SK-N-SH (cell line): ENCODE data around the gene RSPO4. TPM values are rescaled to one million over a fixed set of nuclear protein-coding genes. Genes with fewer than 3 reads are reported as not detected.

Experiments used
- CTCF ChIA-PET: fragments of 300-600, 350-600 bp; formaldehyde crosslinking; extraction: SDS; loops from one replicate; lab custom pipeline; 2021; lab: Yijun Ruan, JAX
- POLR2A ChIA-PET: fragments of 350-600 bp; sonication (Branson Sonifier 250); formaldehyde crosslinking; extraction: SDS; loops from one replicate; lab custom pipeline; 2020; ENCODE audit warnings: antibody characterized with exemption, inconsistent platforms; lab: Yijun Ruan, JAX
- DNase-seq: peaks from one replicate; pipeline ENCODE4 v3.0.0; 2012
- H2AFZ ChIP-seq: fragments of 200-600 bp; sonication (generic); 2 replicates; pipeline ENCODE4 v1.8.1; 2016; ENCODE audit warnings: antibody characterized with exemption, mild to moderate bottlenecking, low read depth
- H3F3A ChIP-seq: fragments of 200-600 bp; sonication (generic); replicated peaks from 2 replicates; pipeline ENCODE3; 2016; ENCODE audit warnings: antibody characterized with exemption, mild to moderate bottlenecking; ENCODE audit not compliant: insufficient read depth
- H3K27ac ChIP-seq, 2 experiments: fragments of 200-500 bp in 1 of 2; fragments of 200-600 bp in 1 of 2; sonication (Bioruptor generic) in 1 of 2; sonication (generic), shearing (Covaris generic) in 1 of 2; 2 replicates each; pipeline versions ENCODE4 v1.5.1 to v1.6.1; 2014 to 2016; ENCODE audit warnings: low read depth in 2 of 2, inconsistent platforms in 1 of 2, low read length in 1 of 2, mild to moderate bottlenecking in 1 of 2, mixed read lengths in 1 of 2
- H3K27me3 ChIP-seq: fragments of 200-600 bp; sonication (generic), shearing (Covaris generic); 2 replicates; pipeline ENCODE4 v1.6.1; 2016; ENCODE audit warnings: mixed run types; ENCODE audit not compliant: insufficient read depth
- H3K36me3 ChIP-seq, 2 experiments: fragments of 200-500 bp in 1 of 2; fragments of 200-600 bp in 1 of 2; sonication (Bioruptor generic) in 1 of 2; sonication (generic) in 1 of 2; replicated peaks in 1 of 2; 2 replicates each; pipeline versions ENCODE3 to v1.5.1; 2014 to 2016; ENCODE audit warnings: low read length in 1 of 2, mild to moderate bottlenecking in 1 of 2; ENCODE audit not compliant: insufficient read depth in 2 of 2, control insufficient read depth in 1 of 2
- H3K4me1 ChIP-seq, 2 experiments: fragments of 200-500 bp in 1 of 2; fragments of 200-600 bp in 1 of 2; sonication (Bioruptor generic) in 1 of 2; sonication (generic), shearing (Covaris generic) in 1 of 2; 2 replicates each; pipeline versions ENCODE4 v1.5.1 to v1.6.1; 2014 to 2016; ENCODE audit warnings: low read depth in 1 of 2, low read length in 1 of 2, mixed run types in 1 of 2; ENCODE audit not compliant: insufficient read depth in 2 of 2, control insufficient read depth in 1 of 2
- H3K4me2 ChIP-seq: fragments of 200-600 bp; sonication (generic), shearing (Covaris generic); 2 replicates; pipeline ENCODE4 v1.6.1; 2017; ENCODE audit warnings: mixed run types
- H3K4me3 ChIP-seq, 2 experiments: fragments of 200-500 bp in 1 of 2; fragments of 200-600 bp in 1 of 2; sonication (Bioruptor generic) in 1 of 2; sonication (generic), shearing (Covaris generic) in 1 of 2; 2 replicates each; pipeline versions ENCODE4 v1.5.1 to v1.8.1; 2014 to 2016; ENCODE audit warnings: low read depth in 2 of 2, inconsistent platforms in 1 of 2, low read length in 1 of 2, mild to moderate bottlenecking in 1 of 2, mixed read lengths in 1 of 2, moderate library complexity in 1 of 2
- H3K79me2 ChIP-seq: fragments of 200-600 bp; sonication (generic); 2 replicates; pipeline ENCODE4 v1.8.1; 2017; ENCODE audit warnings: mild to moderate bottlenecking; ENCODE audit not compliant: insufficient read depth
- H3K9ac ChIP-seq: fragments of 200-600 bp; sonication (generic); 2 replicates; pipeline ENCODE4 v1.6.1; 2017; ENCODE audit warnings: mixed run types
- H3K9me2 ChIP-seq: fragments of 200-600 bp; sonication (generic); 2 replicates; pipeline ENCODE4 v1.6.1; 2017; ENCODE audit warnings: mixed run types
- H3K9me3 ChIP-seq: fragments of 200-600 bp; sonication (generic); 2 replicates; pipeline ENCODE4 v1.6.1; 2017; ENCODE audit warnings: mixed run types, mild to moderate bottlenecking, moderate library complexity
- H4K20me1 ChIP-seq: fragments of 200-600 bp; sonication (generic); 2 replicates; pipeline ENCODE4 v1.6.1; 2017; ENCODE audit warnings: mild to moderate bottlenecking, mixed run types; ENCODE audit not compliant: insufficient read depth
- EZH2phosphoT487 ChIP-seq: fragments of 200-600 bp; sonication (generic); IDR thresholded peaks from 2 replicates; pipeline ENCODE4 v1.6.1; 2017; ENCODE audit warnings: low read depth, mixed run types, mild to moderate bottlenecking, antibody characterized with exemption, moderate library complexity, borderline replicate concordance
- FOXM1 ChIP-seq: IDR thresholded peaks from 2 replicates; pipeline ENCODE4 v1.4.0; 2012; ENCODE audit warnings: low read depth, mild to moderate bottlenecking
- GABPA ChIP-seq: IDR thresholded peaks from 2 replicates; pipeline ENCODE4 v1.4.0; 2012; ENCODE audit warnings: low read depth, mild to moderate bottlenecking
- JUND ChIP-seq: IDR thresholded peaks from 2 replicates; pipeline ENCODE4 v1.4.0; 2012
- MXI1 ChIP-seq: IDR thresholded peaks from 2 replicates; pipeline ENCODE4 v1.6.1; 2012; ENCODE audit warnings: mild to moderate bottlenecking, low read depth, low read length, improper control_type of control experiment
- NRF1 ChIP-seq: IDR thresholded peaks from 2 replicates; pipeline ENCODE4 v1.6.1; 2012; ENCODE audit warnings: low read depth, mild to moderate bottlenecking, low read length
- POLR2AphosphoS5 ChIP-seq: IDR thresholded peaks from 2 replicates; pipeline ENCODE4 v1.6.1; 2012; ENCODE audit warnings: low read depth, low read length
- RFX5 ChIP-seq: IDR thresholded peaks from 2 replicates; pipeline ENCODE4 v1.6.1; 2012; ENCODE audit warnings: mild to moderate bottlenecking, improper control_type of control experiment, low read length
- RXRA ChIP-seq: IDR thresholded peaks from 2 replicates; pipeline ENCODE4 v1.4.0; 2012; ENCODE audit warnings: low read depth, mild to moderate bottlenecking, borderline replicate concordance
- TCF12 ChIP-seq: IDR thresholded peaks from 2 replicates; pipeline ENCODE4 v1.4.0; 2012
- TEAD4 ChIP-seq: IDR thresholded peaks from 2 replicates; pipeline ENCODE4 v1.4.0; 2012; ENCODE audit warnings: mild to moderate bottlenecking, borderline replicate concordance; ENCODE audit not compliant: insufficient read depth
- WGBS: methylation state at CpG from one replicate; pipeline ENCODE4 v1.1.6; 2017; ENCODE audit warnings: low lambda C conversion rate; 5-methylcytosine and 5-hydroxymethylcytosine counted together
- polyA plus RNA-seq, 3 experiments: library from polyadenylated mRNA; depleted of rRNA; stranded (reverse); fragments of >200 nt; gene quantifications; 2 replicates each; pipeline ENCODE4 v1.2.3, GENCODE V29; 2012
- TF ChIP-seq, protein P1 (sequence below): IDR thresholded peaks from 2 replicates; pipeline ENCODE4 v1.4.0; 2012; ENCODE audit warnings: low read depth
- TF ChIP-seq, protein P2 (sequence below): IDR thresholded peaks from 2 replicates; pipeline ENCODE4 v1.6.1; 2012; ENCODE audit warnings: mild to moderate bottlenecking, low read depth, low read length, moderate library complexity
- TF ChIP-seq, protein P3 (sequence below): IDR thresholded peaks from 2 replicates; pipeline ENCODE4 v1.4.0; 2012; ENCODE audit warnings: low read depth, borderline replicate concordance
- TF ChIP-seq, protein P4 (sequence below): fragments of 150-350 bp; IDR thresholded peaks from 2 replicates; pipeline ENCODE4 v1.6.1; 2016; ENCODE audit warnings: mild to moderate bottlenecking, low read depth, low read length
- TF ChIP-seq, protein P5 (sequence below): fragments of 150-350 bp; IDR thresholded peaks from 2 replicates; pipeline ENCODE4 v1.6.1; 2017; ENCODE audit warnings: antibody characterized with exemption, low read length, low read depth, borderline replicate concordance

Gene RSPO4
- polyA plus RNA-seq, 1 of the 3 experiments (the other 2 are of a cell fraction): not detected

DNA sequence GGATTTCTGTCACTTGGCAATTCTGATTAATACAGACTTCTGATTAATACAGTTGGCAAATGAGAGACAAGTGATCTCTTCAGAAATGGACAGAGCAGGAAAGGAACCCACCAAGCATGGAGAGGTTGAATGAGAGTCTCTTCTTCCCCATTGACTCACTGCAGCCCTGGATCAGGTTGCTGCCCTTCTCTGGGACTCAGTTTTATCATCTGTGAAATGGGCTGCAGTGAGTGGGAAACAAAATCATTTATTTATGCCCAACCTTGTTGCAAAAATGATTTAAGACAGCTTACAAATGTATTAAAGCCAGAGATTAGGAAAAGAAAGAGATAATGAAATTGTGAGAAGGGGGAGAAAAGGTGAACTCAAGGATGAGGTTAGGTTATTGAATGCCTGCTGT lies 20.8 kb upstream of the RSPO4 start:
- H3K27ac ChIP-seq: no peak overlapping the region
- H3K4me1 ChIP-seq: no peaks in the 10 kb centered on the region
- no peaks in the 10 kb centered on the region for H3K9me2 ChIP-seq
- POLR2A ChIA-PET: no interaction called here
- DNase-seq: no peak
- H3K9ac ChIP-seq: no peak overlapping the region
- H3K9me3 ChIP-seq: no peaks in the 10 kb centered on the region
- no peaks in the 10 kb centered on the region for H3K36me3 ChIP-seq
- H2AFZ ChIP-seq: no peak overlapping the region
- H3K4me2 ChIP-seq: no peak overlapping the region
- CTCF ChIA-PET: no interaction called here
- no peaks in the 10 kb centered on the region for H3K79me2 ChIP-seq
- H3K27me3 ChIP-seq: no peaks in the 10 kb centered on the region; the same call in 1 of the 2 replicates
- H3K4me3 ChIP-seq: no peak overlapping the region
- H4K20me1 ChIP-seq: no peaks in the 10 kb centered on the region
- TF ChIP-seq RXRA: no peak
- no peak for TF ChIP-seq RFX5
- TF ChIP-seq TCF12: no peak
- TF ChIP-seq, all 33 proteins: peak for 0
- no peaks in the 10 kb centered on the region for H3F3A ChIP-seq

GRCh38 chr20:1020614-1021013 lies 18.5 kb upstream of the RSPO4 start:
- H3K27me3 ChIP-seq: no peaks in the 10 kb centered on the region; the same call in 1 of the 2 replicates
- H3K9ac ChIP-seq: no peak overlapping the region
- H3K4me3 ChIP-seq: no peak overlapping the region
- no peaks in the 10 kb centered on the region for H3K79me2 ChIP-seq
- 42% methylated on average over 5 of the region's 5 CpGs for WGBS
- CTCF ChIA-PET: interaction anchor here (1.2 kb wide), 2 partner anchors 14 to 88 kb away, joined by 3 to 5 read pairs; no protein-coding TSS in a partner anchor
- no peak overlapping the region for H2AFZ ChIP-seq
- POLR2A ChIA-PET: no interaction called here
- no peak for TF ChIP-seq RXRA
- TF ChIP-seq, protein P1, sequence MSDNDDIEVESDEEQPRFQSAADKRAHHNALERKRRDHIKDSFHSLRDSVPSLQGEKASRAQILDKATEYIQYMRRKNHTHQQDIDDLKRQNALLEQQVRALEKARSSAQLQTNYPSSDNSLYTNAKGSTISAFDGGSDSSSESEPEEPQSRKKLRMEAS: no peak
- TF ChIP-seq, protein P2, sequence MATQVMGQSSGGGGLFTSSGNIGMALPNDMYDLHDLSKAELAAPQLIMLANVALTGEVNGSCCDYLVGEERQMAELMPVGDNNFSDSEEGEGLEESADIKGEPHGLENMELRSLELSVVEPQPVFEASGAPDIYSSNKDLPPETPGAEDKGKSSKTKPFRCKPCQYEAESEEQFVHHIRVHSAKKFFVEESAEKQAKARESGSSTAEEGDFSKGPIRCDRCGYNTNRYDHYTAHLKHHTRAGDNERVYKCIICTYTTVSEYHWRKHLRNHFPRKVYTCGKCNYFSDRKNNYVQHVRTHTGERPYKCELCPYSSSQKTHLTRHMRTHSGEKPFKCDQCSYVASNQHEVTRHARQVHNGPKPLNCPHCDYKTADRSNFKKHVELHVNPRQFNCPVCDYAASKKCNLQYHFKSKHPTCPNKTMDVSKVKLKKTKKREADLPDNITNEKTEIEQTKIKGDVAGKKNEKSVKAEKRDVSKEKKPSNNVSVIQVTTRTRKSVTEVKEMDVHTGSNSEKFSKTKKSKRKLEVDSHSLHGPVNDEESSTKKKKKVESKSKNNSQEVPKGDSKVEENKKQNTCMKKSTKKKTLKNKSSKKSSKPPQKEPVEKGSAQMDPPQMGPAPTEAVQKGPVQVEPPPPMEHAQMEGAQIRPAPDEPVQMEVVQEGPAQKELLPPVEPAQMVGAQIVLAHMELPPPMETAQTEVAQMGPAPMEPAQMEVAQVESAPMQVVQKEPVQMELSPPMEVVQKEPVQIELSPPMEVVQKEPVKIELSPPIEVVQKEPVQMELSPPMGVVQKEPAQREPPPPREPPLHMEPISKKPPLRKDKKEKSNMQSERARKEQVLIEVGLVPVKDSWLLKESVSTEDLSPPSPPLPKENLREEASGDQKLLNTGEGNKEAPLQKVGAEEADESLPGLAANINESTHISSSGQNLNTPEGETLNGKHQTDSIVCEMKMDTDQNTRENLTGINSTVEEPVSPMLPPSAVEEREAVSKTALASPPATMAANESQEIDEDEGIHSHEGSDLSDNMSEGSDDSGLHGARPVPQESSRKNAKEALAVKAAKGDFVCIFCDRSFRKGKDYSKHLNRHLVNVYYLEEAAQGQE: no peak
- TF ChIP-seq TCF12: no peak
- TF ChIP-seq, protein P3, sequence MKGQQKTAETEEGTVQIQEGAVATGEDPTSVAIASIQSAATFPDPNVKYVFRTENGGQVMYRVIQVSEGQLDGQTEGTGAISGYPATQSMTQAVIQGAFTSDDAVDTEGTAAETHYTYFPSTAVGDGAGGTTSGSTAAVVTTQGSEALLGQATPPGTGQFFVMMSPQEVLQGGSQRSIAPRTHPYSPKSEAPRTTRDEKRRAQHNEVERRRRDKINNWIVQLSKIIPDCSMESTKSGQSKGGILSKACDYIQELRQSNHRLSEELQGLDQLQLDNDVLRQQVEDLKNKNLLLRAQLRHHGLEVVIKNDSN: no peak
- TF ChIP-seq NRF1: no peak
- TF ChIP-seq, protein P4, sequence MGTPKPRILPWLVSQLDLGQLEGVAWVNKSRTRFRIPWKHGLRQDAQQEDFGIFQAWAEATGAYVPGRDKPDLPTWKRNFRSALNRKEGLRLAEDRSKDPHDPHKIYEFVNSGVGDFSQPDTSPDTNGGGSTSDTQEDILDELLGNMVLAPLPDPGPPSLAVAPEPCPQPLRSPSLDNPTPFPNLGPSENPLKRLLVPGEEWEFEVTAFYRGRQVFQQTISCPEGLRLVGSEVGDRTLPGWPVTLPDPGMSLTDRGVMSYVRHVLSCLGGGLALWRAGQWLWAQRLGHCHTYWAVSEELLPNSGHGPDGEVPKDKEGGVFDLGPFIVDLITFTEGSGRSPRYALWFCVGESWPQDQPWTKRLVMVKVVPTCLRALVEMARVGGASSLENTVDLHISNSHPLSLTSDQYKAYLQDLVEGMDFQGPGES: no peak
- TF ChIP-seq GABPA: no peak
- no peak for TF ChIP-seq FOXM1
- no peak for TF ChIP-seq POLR2AphosphoS5
- no peak for TF ChIP-seq MXI1
- no peak for TF ChIP-seq TEAD4
- no peak for TF ChIP-seq JUND
- no peak for TF ChIP-seq EZH2phosphoT487
- TF ChIP-seq, protein P5, sequence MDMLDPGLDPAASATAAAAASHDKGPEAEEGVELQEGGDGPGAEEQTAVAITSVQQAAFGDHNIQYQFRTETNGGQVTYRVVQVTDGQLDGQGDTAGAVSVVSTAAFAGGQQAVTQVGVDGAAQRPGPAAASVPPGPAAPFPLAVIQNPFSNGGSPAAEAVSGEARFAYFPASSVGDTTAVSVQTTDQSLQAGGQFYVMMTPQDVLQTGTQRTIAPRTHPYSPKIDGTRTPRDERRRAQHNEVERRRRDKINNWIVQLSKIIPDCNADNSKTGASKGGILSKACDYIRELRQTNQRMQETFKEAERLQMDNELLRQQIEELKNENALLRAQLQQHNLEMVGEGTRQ: no peak
- H3K4me2 ChIP-seq: no peak overlapping the region
- no peaks in the 10 kb centered on the region for H3K4me1 ChIP-seq
- no peaks in the 10 kb centered on the region for H3K36me3 ChIP-seq
- no peaks in the 10 kb centered on the region for H4K20me1 ChIP-seq
- no peak for DNase-seq
- no peak overlapping the region for H3K27ac ChIP-seq
- no peaks in the 10 kb centered on the region for H3K9me2 ChIP-seq
- H3F3A ChIP-seq: no peaks in the 10 kb centered on the region
- no peaks in the 10 kb centered on the region for H3K9me3 ChIP-seq
